Astrocyte of the hippocampus (primary cell): ENCODE measurements around the gene FUOM.

Experiments used
- DNase-seq: peaks from one replicate; pipeline ENCODE4 v3.0.0; 2011; ENCODE audit warnings: low read depth, low spot score

FUOM gene

GRCh38 chr10:133357285-133358161, at the start of gene FUOM:
Gene FUOM (minus strand): TSS chr10:133358019. CDS start chr10:133358007, 12 bp downstream.
- DNase-seq = peak; percentile 81

GRCh38 chr10:133405844-133406527, 48.2 kb upstream of the FUOM start:
- DNase-seq = peak; percentile 31

GRCh38 chr10:133405272-133405671, 47.5 kb upstream of the FUOM start:
- peak; percentile 36 for DNase-seq

GRCh38 chr10:133403784-133404183, 46.0 kb upstream of the FUOM start:
- no peak for DNase-seq

GRCh38 chr10:133403359-133403758, 45.5 kb upstream of the FUOM start:
- no peak for DNase-seq

GRCh38 chr10:133401981-133402725, 44.3 kb upstream of the FUOM start:
- no peak for DNase-seq

- no peak for DNase-seq
Measured at GRCh38 chr10:133401500-133401899, 43.7 kb upstream of the FUOM start.

- DNase-seq = no peak
Measured at GRCh38 chr10:133400624-133401424, 43.0 kb upstream of the FUOM start.

- no peak for DNase-seq
Measured at GRCh38 chr10:133399123-133399601, 41.3 kb upstream of the FUOM start.

GRCh38 chr10:133397938-133398337, 40.1 kb upstream of the FUOM start:
- DNase-seq = no peak

- DNase-seq = no peak
Measured at GRCh38 chr10:133396035-133396624, 38.3 kb upstream of the FUOM start.

- DNase-seq = no peak
Measured at GRCh38 chr10:133394801-133395221, 37.0 kb upstream of the FUOM start.

- peak; percentile 98 for DNase-seq
Measured at GRCh38 chr10:133394064-133394663, 36.3 kb upstream of the FUOM start, which contains the start of gene MTG1. Gene MTG1 (plus strand): TSS chr10:133394157. CDS start chr10:133394221, 64 bp downstream.

- no peak for DNase-seq
Measured at GRCh38 chr10:133393401-133394063, 35.7 kb upstream of the FUOM start.

- no peak for DNase-seq
Measured at GRCh38 chr10:133391761-133392518, 34.1 kb upstream of the FUOM start.

- DNase-seq = no peak
Measured at GRCh38 chr10:133391249-133391635, 33.4 kb upstream of the FUOM start.

- DNase-seq = no peak
Measured at GRCh38 chr10:133390597-133391248, 32.9 kb upstream of the FUOM start.
